Limb (tissue), 2 donors: ENCODE results near the gene BCAS3.
A peak's percentile ranks its signal among the peaks of the same experiment; 100 is the strongest.

Source experiments
- DNase-seq, 2 donors: peaks; one replicate each; pipeline ENCODE4 v3.0.0-alpha.2; 2016; ENCODE audit errors: extremely low spot score in 2 of 2

The BCAS3 gene

DNA sequence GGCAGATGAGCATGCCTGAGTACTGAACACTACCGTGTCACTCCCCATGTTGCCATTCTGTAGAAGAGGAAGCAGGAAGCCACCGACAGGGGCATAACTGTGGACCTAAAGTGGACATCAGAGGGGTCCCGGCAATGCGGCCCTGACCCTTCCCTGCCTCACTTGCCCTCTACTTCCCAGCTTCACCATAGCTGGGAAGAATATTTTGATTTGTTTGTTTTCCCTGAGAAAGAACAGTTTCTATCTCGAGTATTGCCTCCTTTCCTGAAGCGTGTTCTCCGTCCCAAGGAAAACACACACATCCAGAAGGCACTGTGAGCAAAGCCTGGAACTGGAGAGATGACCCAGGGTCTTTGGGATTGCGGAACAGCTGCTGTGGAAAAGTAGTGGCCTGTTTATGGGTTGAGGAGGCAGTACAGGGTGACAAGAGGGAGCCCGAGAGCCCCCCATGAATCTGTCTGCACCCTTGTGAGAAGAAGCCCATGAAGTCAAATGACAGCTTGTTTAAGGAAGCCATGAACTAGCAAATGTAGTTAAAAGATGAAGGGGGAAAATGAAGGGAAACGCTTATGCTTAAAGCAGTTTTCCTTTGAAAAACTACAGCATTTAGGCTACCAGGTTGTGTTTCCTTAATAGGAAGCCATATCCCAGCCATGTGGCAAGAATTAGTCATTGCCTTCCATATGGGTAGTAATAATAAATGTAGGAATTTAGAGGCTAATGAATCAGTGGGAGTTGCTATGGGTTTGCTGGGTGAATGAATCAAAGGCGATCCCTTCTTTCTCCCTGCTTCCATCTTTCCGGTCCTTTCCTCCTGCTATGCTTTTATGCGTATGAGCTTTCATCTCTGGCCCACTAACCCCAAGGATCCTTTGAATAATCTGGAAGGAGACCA is 632.0 kb downstream of the BCAS3 start:
- no peak for DNase-seq

DNA sequence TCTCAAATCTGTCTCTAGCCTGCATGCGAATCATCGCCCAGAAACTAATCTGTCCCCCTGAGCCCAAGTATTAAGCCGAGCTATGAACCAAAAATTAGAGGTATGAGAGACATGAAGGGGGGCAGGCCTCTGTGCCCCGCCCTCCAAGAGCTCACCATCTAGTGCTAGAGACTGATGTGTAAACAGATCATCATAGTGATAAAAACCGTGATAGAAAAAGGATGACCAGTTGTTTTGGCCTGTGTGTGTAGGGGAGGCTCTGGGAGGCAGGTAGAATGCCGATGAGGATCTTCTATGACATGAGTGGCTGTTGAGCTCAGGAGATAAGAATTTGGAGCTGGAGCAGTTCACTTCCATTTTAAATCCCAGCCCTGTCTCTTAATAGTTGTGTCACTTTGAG is 632.9 kb downstream of the BCAS3 start:
- DNase-seq = no peak

DNA sequence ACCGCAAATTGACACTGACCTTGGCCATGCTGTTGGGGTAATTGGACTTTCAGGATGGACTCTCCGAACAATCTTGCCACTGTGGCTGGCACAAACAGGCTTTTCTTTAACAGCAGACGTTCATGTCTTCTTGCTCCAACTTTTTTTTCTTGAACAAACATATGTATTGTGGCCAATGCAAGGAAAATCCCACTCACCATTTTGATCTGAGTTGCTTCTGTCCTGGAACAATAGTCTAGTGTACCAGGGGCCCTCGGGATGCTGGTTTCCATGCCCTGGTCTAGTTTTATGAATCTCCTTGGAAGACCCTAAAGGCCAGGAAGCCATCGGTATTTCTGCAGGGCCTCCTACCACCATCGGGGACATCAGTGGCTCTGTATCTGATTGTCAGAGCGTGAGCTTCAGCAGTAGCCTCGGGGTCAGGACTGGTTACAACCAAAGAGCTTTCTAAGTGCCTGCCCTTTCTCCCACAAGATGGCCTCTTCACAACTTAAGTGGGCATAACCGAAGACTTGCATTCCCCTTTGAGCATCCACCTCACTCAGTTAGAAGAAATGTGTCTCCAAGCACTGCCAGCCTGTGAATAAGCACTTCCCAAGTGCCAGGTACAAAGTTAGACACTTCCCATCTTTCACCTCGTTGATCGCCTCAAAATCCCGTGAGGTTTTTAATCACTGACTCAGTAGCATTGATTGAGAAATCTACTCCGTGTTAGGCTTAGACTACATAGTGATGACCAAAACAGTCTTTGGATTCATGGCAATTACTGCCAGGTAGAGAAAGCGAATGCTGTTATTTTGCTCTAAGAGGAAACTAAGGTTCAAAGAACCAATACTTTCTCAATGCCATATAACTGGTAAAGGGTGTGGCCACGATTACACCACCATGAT is 635.0 kb downstream of the BCAS3 start:
- no peak for DNase-seq

DNA sequence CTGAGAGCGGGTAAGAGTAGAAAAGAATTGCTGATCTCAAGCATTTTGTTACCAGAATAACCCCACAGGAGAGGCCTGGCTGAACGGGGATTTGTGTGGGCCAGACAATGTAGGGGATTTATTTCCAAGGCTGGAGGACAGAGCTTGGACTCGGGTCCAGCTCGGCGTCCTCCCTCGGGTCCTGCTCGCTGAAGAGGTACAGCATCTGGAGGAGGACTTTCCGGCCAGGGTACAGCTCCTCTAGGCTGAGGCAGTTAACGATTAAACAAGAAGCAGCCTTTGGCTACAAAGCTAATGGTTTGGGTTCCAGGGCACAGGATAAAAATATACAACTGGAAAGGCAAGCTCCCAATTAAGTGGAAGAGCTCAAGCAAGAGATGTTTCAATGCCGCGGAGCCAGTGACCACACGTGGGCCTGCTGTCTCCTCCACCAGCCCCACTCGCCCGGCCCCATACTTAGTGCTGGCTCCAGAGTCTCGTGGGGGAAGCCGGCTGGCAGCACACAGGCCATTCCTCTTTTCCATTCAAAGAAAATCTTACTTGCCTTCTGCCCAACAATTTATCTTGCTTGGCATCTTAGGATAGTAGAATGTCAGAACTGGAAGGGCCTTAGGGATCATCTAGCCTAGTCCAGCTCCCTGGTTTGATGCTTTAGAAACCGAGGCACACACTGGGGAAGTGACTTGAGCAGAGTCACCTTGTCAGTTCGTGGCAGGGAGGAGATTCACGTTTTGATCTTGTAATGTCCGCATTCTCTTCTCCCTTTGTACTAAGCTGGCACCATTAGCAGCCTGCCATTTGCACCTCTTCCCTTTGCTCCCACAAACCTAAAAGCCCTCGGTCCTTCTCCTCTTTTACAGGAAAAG is 636.0 kb downstream of the BCAS3 start:
- peak in 1 of 2 donors; percentile 63 for DNase-seq

DNA sequence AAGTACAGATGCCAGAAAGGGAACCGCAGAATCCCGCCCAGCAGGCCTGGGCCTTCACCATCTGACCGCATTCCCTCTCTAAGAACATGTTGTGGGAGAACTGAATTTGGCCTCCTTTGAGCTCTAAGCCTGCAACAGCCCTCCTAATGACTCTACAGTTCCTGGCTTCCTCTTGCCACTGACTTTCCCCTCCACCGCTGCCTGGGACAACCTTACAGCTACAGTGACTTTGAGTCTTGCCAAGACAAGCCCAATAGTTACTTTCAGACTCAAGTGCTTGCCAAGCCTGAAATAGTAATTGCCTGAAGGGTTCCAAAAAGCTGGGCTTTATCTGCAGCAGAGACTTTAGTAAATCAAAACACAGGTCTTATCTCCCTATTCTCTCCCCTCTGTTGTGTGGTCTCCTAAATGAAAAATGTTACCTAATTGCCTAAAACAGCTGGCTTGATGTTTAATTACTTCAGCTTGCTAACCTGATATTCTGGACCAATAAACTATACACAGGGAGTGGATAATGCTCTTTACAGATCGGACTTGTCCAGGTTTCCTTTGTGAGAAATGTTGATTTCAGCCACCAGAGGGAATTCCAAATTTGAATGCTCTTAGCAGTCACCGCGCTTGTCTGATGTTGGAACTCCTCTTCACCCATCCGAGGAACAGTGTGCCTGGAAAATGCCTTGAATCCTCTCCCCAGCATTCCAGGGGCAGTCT is 636.9 kb downstream of the BCAS3 start:
- peak; percentile 63 to 81 for DNase-seq

DNA sequence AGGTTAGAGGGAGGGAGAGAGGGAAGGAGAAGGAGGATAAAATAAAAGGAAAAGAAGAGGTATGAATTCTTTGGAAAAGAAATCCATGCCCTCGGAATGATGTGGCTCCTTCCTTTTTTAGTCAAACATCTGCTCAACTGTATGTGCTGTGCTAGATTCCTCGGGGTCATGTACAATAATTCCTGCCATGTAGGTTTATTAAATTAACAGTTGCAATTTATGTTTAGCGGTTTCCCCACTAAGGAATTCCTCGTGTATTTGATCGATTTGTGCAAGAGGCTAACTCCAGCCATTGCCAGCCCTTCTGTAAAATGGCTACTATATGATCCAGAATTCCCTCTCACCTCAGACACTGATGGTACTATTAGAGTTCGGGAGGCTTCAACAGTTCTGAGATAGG is 639.0 kb downstream of the BCAS3 start:
- DNase-seq = no peak

DNA sequence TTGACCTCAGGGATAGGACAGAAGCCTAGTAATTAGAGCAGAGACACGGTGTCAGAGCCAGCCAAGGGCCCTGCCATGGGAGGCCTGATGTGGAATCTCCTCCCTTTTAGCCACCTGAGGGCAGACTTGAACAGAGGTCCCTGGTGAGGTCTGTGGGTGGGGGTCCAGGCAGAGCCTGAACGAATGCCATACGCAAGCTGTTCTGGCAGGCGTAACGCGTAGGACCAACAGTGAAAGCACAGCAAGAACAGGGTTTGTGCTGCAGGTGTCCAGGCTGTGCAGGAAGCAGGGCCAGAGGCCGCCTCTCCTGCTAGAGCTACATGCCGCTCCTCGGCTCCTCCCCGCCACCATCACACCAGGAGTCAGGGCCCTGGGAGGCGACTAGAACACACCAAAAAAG is 640.1 kb downstream of the BCAS3 start:
- DNase-seq = no peak

DNA sequence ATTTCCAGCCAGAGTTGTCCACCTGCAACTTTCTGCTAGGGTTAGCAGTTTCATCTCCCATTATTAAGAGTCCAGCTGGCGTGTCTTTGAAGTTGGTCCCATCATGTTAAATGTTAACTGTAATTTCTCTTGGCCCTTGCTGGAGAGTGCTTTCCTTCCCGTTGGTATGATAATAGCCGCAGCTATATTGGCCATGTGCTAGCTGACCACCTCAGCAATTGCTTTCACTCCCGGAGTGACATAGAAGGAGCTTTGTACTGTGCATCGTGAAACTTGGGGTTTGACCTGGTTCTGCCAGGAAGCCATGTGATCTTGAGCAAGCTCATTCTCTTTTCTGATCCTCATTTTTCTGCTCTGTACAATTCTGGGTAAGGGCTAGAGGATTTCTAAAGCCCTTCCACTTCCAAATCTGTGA is 641.0 kb downstream of the BCAS3 start:
- DNase-seq = no peak

DNA sequence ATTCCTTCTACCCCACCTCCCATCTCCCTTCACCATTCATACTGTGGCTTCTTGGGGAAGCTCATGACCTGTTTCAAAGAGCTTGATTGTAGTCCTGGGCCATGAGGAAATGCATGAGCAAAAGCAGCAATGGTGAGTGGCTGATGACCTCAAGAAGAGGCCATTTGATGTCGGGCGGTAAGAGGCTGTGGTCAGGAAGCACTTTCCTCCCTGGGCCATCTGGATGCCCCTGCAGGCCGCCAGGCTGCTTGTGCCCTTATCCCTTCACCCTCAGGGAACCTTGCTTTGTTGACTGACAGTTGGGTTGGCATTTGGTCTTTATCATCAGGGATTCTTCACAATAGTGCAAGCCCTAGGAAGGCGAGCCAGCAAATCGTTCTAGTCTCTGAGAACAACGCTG is 643.7 kb downstream of the BCAS3 start:
- no peak for DNase-seq

DNA sequence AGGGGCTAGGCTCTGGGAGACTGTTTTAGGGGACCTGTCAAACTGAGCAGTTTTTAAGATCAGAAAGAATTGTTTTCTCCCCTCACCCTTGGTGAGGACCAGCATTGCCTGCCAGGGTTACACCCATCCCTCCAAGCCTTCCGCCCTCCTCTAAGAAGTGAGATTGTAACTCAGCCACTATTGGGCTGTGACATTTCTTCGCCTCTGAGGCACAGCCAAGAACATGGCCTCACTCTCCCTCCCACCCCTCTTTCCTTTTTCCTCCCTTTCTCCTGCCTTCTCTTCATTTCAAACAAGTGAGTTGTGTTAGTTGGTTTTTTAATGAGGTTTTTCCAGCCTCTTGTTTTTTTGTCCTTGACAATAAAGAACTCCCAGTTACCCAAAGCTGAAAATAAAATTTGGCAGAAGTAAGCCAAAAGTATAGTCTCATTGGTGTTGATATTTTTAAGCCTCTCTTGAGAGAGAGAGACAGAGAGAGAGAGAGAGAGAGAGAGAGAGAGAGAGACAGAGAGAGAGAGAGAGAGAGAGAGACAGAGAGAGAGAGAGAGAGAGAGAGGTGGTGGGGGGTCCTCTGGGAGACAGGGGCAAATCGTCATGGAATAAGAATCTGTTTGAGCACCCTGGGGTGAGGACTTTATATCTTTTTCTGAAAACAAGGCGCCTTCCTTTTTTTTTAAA is 644.8 kb downstream of the BCAS3 start:
- DNase-seq = no peak

DNA sequence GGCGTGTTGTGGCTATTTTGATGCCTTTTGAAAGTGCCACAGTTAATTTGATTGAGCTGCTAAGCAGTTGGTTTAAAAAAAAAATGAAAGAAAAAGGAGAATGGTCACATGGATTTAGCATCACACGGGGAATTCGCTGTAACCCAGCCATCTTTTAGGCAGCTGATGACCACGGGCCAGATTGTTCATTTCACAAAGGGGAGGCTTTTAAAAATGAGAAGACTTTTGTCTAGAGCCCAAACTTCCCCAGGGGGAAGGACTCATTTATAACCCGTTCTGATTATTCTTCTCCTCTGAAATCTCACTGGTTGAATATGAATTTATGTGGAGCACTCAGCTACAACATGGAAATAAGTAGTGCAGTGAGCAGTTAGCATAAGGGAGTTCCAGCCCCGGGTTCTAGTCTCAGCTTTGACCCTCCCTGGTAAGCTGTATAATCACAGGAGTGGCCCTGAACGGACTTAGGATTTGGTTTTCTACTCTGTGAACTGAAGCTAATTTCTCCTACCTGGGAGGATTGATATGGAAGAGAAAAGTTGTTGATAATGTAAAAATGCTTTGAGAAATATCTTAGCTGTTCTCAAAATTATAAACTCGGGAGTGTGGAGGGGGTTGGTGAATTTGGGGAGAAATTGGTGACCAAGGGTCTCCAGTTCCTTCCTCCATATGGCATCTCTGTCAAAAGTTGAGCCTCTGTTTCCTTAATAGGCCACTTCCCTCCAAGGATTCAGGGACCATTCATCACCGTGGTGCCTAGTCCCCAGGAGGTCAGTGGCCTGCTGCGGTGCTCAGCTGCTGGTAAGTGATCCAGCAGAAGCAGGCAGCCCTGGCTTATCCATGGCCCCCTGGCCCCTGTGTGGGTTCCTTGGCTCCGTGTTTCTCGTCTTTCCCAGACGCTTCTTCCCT is 645.6 kb downstream of the BCAS3 start:
- no peak for DNase-seq

DNA sequence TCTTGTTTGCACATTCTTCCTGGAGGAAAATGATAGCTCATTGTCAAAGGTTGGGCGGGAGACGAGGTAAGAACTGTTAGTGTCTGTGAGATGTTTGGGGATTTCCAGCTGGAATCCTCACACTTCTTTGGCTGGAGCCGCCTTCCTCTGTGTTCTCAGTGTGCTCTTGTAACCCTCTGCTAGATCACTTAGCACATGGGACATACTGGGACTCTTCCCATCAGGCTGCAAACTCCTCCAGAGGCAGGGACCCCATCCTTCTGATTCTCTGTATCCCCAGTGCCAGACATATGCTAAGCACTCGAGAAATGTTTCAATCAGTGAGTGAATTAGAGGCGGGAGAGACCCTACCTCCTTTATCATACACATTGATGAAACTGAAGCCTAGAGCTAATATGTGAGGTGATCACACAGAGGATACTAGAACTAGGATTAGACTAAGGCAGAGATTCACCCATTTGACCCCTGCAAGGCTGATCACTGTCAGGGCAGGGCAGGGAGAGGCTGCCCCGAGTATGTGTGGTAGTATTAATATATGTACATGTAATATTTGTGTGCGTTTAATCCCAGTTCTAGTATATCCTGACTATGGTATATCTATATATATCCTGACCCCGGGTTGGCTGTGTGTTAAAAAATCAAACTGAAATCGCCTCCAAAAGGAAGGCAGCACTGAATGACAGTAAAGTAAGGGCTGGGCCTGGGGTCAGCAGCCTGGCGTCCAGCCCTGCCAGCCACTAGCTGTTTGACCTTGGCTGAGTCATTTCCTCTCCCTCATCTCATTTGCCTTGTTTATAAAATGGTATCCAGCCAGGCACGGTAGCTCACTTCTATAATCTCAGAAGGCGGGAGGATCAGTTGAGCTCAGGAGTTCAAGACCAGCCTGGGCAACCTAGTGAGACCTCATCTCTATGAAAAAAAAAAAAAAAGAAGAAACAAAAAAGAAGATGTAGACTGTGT is 646.5 kb downstream of the BCAS3 start:
- no peak for DNase-seq

DNA sequence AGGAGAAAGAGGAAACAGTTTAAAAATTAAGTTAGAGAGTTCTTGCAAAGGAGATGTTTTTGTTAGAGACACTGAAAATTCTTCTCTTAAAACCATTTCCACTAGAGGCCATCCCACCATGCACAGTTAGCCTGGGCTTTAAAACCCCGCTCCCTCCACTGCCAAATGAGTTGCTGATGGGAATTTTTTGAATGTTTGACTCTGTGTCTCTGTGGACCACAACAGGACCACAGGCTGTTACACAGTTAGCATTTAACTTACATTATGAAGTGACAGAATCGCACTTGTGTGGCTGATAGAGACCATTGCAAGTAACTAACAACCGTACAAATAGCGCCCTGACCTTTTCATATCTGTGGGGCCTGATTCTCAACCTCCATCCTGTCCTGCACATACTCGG is 647.3 kb downstream of the BCAS3 start:
- no peak for DNase-seq

DNA sequence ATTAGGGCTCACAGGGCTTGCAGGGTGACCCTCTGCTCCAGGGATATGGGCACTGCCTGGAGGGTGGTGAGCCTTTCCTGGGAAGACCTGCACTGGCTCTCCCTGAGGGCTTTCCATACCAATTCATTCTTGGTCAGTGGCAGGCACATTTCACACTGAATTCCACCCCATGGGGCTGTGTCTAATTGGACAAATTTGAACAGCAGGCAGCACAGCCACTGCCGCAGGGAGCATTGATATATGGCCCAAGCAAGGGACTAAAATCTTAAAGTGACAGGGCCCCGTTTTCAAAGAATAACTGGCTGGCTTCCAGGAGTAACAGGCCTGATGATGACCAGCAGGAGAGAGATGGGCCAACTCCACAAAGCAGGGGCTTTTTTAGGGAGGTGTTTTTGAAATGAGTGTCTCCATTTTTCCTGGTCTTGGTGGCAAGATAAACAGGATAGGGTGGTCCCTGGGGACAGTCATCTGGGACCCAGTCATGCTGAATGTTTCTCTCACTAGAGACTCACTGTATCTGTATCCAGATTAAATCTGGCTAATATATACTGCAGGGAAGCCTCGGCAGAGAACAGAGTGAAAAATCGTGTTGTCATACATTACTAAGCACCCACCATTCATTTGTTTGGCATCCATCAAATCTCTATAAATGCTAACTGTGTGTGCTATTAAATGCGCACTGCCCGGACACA is 647.9 kb downstream of the BCAS3 start:
- no peak for DNase-seq

DNA sequence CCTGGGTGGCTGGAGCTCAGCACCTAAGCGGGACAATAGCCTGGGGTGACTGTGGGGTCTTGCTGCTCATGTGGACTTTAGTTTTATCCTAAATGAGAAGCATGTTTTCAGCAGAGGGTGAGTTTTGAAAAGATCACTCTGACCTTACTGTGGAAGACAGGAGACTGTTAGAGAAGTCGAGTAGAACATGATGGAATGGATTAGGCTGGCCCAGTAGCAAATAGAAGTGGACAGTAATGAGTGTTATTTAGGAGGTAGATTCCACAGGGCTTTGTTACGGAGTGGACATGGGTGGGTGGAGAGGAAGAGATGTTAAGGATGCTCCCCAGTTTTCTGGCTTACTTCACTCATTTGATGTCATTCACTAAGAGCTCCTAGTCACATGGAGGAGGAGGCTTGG is 648.7 kb downstream of the BCAS3 start:
- DNase-seq = no peak

DNA sequence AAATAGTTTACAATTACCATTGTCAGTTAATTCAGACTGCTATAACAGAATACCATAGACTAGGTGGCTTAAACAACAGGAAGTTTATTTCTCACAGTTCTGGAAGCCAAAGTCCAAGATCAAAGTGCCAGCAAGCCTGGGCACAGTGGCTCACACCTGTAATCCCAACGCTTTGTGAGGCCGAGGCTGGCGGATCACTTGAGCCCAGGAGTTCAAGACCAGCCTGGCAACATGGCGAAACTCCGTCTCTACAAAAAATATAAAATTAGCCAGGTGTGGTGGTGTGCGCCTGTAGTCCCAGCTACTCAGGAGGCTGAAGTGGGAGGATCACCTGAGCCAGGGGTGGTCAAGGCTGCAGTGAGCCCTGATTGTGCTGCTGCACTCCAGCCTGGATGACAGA is 650.7 kb downstream of the BCAS3 start:
- no peak for DNase-seq
